GM23338 (cell line): Measurements from ENCODE around the gene CABP4. TPM values are rescaled to one million over a fixed set of nuclear protein-coding genes. Genes with fewer than 3 reads are reported as not detected.

Experiments used
- ATAC-seq: fragments of 200-7000 bp; cut with Tn5 transposase; 3 replicates; pipeline ENCODE4 v1.9.1; 2020
- DNase-seq: peaks from one replicate; pipeline ENCODE4 v3.0.0-alpha.2; 2015; ENCODE audit warnings: low spot score
- H2AFZ ChIP-seq: fragments of 200-600 bp; sonication (generic); 2 replicates; pipeline ENCODE4 v1.8.0; 2016; ENCODE audit warnings: antibody characterized with exemption, mild to moderate bottlenecking, moderate library complexity
- H3F3A ChIP-seq: fragments of 200-600 bp; sonication (generic); replicated peaks from 2 replicates; pipeline ENCODE4 v1.8.0; 2017; ENCODE audit warnings: antibody characterized with exemption, mixed run types, low read depth
- H3K27ac ChIP-seq: fragments of 200-600 bp; sonication (generic); 2 replicates; pipeline ENCODE4 v1.6.1; 2016; ENCODE audit warnings: low read depth
- H3K27me3 ChIP-seq: fragments of 200-600 bp; sonication (generic); 2 replicates; pipeline ENCODE4 v1.8.0; 2016; ENCODE audit warnings: mild to moderate bottlenecking, mixed run types, moderate library complexity; ENCODE audit not compliant: insufficient read depth
- H3K36me3 ChIP-seq: fragments of 200-600 bp; sonication (generic); 2 replicates; pipeline ENCODE4 v1.8.0; 2016; ENCODE audit warnings: mild to moderate bottlenecking; ENCODE audit not compliant: insufficient read depth
- H3K4me1 ChIP-seq: fragments of 200-600 bp; sonication (generic); 2 replicates; pipeline ENCODE4 v1.8.0; 2016; ENCODE audit warnings: mild to moderate bottlenecking, moderate library complexity; ENCODE audit not compliant: insufficient read depth
- H3K4me2 ChIP-seq: fragments of 200-600 bp; sonication (generic); 2 replicates; pipeline ENCODE4 v1.7.1; 2017; ENCODE audit warnings: mixed run types
- H3K4me3 ChIP-seq: fragments of 200-600 bp; sonication (generic); 2 replicates; pipeline ENCODE4 v1.6.1; 2016; ENCODE audit warnings: mixed run types
- H3K79me2 ChIP-seq: fragments of 200-600 bp; sonication (generic); replicated peaks from 2 replicates; pipeline ENCODE4 v1.8.0; 2017; ENCODE audit warnings: mild to moderate bottlenecking; ENCODE audit not compliant: insufficient read depth
- H3K9me2 ChIP-seq: fragments of 200-600 bp; sonication (generic); 2 replicates; pipeline ENCODE4 v1.8.0; 2017; ENCODE audit not compliant: insufficient read depth
- H4K20me1 ChIP-seq: fragments of 200-600 bp; sonication (generic); replicated peaks from 2 replicates; pipeline ENCODE4 v1.8.0; 2017; ENCODE audit warnings: mild to moderate bottlenecking; ENCODE audit not compliant: insufficient read depth
- H3K27ac Mint-ChIP-seq: 2 replicates; pipeline ENCODE4 v1.8.0; 2020; ENCODE audit warnings: inconsistent platforms, mild to moderate bottlenecking, moderate library complexity, mixed read lengths
- H3K27me3 Mint-ChIP-seq: 3 replicates; pipeline ENCODE4 v1.8.0; 2022; ENCODE audit warnings: low read depth, mild to moderate bottlenecking, moderate library complexity, mixed read lengths, inconsistent platforms; ENCODE audit not compliant: insufficient read depth, poor library complexity
- H3K36me3 Mint-ChIP-seq: 3 replicates; pipeline ENCODE4 v1.8.0; 2021; ENCODE audit warnings: low read depth, mild to moderate bottlenecking, inconsistent platforms, moderate library complexity, mixed read lengths
- H3K4me1 Mint-ChIP-seq: 3 replicates; pipeline ENCODE4 v1.8.0; 2020; ENCODE audit warnings: mild to moderate bottlenecking, inconsistent platforms, mixed read lengths
- H3K4me3 Mint-ChIP-seq: 3 replicates; pipeline ENCODE4 v1.8.0; 2021; ENCODE audit warnings: moderate library complexity, mild to moderate bottlenecking, inconsistent platforms, mixed read lengths
- H3K9me3 Mint-ChIP-seq: 3 replicates; pipeline ENCODE4 v1.8.0; 2020; ENCODE audit warnings: moderate library complexity, mild to moderate bottlenecking, inconsistent platforms, mixed read lengths
- CREB1 ChIP-seq: fragments of 250-450 bp; sonication (Bioruptor Pico); IDR thresholded peaks from 2 replicates; pipeline ENCODE4 v1.5.0; 2020; ENCODE audit warnings: low read depth, mild to moderate bottlenecking, moderate library complexity
- EZH2 ChIP-seq: fragments of 200-600 bp; sonication (generic); IDR thresholded peaks from one replicate; pipeline ENCODE4 v1.8.0; 2017; ENCODE audit warnings: antibody characterized with exemption, mild to moderate bottlenecking, low read depth; ENCODE audit not compliant: unreplicated experiment
- EZH2phosphoT487 ChIP-seq: fragments of 200-600 bp; sonication (generic); IDR thresholded peaks from one replicate; pipeline ENCODE4 v1.8.1; 2018; ENCODE audit warnings: antibody characterized with exemption; ENCODE audit not compliant: unreplicated experiment
- JUNB ChIP-seq: IDR thresholded peaks from one replicate; pipeline ENCODE4 v1.6.1; 2016; ENCODE audit warnings: antibody characterized with exemption; ENCODE audit not compliant: unreplicated experiment
- NANOG ChIP-seq: IDR thresholded peaks from 2 replicates; pipeline ENCODE4 v1.6.1; 2016; ENCODE audit warnings: antibody characterized with exemption, borderline replicate concordance
- STAT1 ChIP-seq: IDR thresholded peaks from one replicate; pipeline ENCODE4 v1.6.1; 2016; ENCODE audit warnings: antibody characterized with exemption; ENCODE audit not compliant: unreplicated experiment
- ZNF331 ChIP-seq: fragments of 250-450 bp; sonication (Bioruptor Pico); IDR thresholded peaks from 2 replicates; pipeline ENCODE4 v1.5.0; 2020; ENCODE audit warnings: low read depth, mild to moderate bottlenecking, moderate library complexity
- polyA plus RNA-seq: library from polyadenylated mRNA; unstranded; fragments of >200 nt; fragmentation: Nextera tagmentation; extraction: Ambion mirVana; gene quantifications from 2 replicates; pipeline ENCODE4 v1.2.1, GENCODE V29; 2016
- total RNA-seq: library from RNA; depleted of rRNA; stranded (reverse); fragments of >200 nt; shearing (Covaris generic); gene quantifications from 2 replicates; pipeline ENCODE4 v1.2.3, GENCODE V29; 2014
- TF ChIP-seq, protein P1 (sequence below): fragments of 250-450 bp; sonication (Bioruptor Pico); IDR thresholded peaks from 2 replicates; pipeline ENCODE4 v1.5.0; 2020; ENCODE audit warnings: mild to moderate bottlenecking, moderate library complexity
- TF ChIP-seq, protein P2 (sequence below): IDR thresholded peaks from 2 replicates; pipeline ENCODE4 v1.6.1; 2016; ENCODE audit warnings: antibody characterized with exemption

CABP4 gene
- total and polyA plus RNA-seq, 2 experiments from 2014 or later = 0.28 TPM; not detected in 1

GRCh38 chr11:67486481-67487195, 31.5 kb downstream of the CABP4 start (continued):
- TF ChIP-seq, protein P1, sequence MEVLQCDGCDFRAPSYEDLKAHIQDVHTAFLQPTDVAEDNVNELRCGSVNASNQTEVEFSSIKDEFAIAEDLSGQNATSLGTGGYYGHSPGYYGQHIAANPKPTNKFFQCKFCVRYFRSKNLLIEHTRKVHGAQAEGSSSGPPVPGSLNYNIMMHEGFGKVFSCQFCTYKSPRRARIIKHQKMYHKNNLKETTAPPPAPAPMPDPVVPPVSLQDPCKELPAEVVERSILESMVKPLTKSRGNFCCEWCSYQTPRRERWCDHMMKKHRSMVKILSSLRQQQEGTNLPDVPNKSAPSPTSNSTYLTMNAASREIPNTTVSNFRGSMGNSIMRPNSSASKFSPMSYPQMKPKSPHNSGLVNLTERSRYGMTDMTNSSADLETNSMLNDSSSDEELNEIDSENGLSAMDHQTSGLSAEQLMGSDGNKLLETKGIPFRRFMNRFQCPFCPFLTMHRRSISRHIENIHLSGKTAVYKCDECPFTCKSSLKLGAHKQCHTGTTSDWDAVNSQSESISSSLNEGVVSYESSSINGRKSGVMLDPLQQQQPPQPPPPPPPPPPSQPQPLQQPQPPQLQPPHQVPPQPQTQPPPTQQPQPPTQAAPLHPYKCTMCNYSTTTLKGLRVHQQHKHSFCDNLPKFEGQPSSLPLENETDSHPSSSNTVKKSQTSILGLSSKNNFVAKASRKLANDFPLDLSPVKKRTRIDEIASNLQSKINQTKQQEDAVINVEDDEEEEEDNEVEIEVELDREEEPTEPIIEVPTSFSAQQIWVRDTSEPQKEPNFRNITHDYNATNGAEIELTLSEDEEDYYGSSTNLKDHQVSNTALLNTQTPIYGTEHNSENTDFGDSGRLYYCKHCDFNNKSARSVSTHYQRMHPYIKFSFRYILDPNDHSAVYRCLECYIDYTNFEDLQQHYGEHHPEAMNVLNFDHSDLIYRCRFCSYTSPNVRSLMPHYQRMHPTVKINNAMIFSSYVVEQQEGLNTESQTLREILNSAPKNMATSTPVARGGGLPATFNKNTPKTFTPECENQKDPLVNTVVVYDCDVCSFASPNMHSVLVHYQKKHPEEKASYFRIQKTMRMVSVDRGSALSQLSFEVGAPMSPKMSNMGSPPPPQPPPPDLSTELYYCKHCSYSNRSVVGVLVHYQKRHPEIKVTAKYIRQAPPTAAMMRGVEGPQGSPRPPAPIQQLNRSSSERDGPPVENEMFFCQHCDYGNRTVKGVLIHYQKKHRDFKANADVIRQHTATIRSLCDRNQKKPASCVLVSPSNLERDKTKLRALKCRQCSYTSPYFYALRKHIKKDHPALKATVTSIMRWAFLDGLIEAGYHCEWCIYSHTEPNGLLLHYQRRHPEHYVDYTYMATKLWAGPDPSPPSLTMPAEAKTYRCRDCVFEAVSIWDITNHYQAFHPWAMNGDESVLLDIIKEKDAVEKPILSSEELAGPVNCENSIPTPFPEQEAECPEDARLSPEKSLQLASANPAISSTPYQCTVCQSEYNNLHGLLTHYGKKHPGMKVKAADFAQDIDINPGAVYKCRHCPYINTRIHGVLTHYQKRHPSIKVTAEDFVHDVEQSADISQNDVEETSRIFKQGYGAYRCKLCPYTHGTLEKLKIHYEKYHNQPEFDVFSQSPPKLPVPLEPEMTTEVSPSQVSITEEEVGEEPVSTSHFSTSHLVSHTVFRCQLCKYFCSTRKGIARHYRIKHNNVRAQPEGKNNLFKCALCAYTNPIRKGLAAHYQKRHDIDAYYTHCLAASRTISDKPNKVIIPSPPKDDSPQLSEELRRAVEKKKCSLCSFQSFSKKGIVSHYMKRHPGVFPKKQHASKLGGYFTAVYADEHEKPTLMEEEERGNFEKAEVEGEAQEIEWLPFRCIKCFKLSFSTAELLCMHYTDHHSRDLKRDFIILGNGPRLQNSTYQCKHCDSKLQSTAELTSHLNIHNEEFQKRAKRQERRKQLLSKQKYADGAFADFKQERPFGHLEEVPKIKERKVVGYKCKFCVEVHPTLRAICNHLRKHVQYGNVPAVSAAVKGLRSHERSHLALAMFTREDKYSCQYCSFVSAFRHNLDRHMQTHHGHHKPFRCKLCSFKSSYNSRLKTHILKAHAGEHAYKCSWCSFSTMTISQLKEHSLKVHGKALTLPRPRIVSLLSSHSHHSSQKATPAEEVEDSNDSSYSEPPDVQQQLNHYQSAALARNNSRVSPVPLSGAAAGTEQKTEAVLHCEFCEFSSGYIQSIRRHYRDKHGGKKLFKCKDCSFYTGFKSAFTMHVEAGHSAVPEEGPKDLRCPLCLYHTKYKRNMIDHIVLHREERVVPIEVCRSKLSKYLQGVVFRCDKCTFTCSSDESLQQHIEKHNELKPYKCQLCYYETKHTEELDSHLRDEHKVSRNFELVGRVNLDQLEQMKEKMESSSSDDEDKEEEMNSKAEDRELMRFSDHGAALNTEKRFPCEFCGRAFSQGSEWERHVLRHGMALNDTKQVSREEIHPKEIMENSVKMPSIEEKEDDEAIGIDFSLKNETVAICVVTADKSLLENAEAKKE (CRISPR knock-in tag) = no peak
- TF ChIP-seq EZH2 = no peak
- no peak for TF ChIP-seq CREB1
- TF ChIP-seq STAT1 = no peak
- no peak for TF ChIP-seq ZNF331

- no peak for ATAC-seq
- H3K4me3 Mint-ChIP-seq = no peak overlapping the region; the same call in 2 of the 3 replicates
- H3K27ac ChIP-seq = no peak overlapping the region
- no peaks in the 10 kb centered on the region for H3K4me1 ChIP-seq
- H3K4me2 ChIP-seq = no peak overlapping the region
- H3K9me3 Mint-ChIP-seq = no peaks in the 10 kb centered on the region; the same call in 2 of the 3 replicates
- H3K9me2 ChIP-seq = no peaks in the 10 kb centered on the region
- DNase-seq = no peak
- H4K20me1 ChIP-seq = no peaks in the 10 kb centered on the region; the same call in 1 of the 2 replicates
- H3K27ac Mint-ChIP-seq = no peak overlapping the region
- no peaks in the 10 kb centered on the region for H3K27me3 ChIP-seq
- no peak overlapping the region for H2AFZ ChIP-seq
- H3K4me1 Mint-ChIP-seq = peaks cover 14% of the 10 kb centered on the region
- 0 out of 2 replicates have a peak, but pooled peaks cover 3% of the 10 kb centered on the region for H3F3A ChIP-seq
- H3K4me3 ChIP-seq = no peak overlapping the region
- no peaks in the 10 kb centered on the region; the same call in 1 of the 2 replicates for H3K36me3 ChIP-seq
- H3K79me2 ChIP-seq = no peaks in the 10 kb centered on the region
- H3K27me3 Mint-ChIP-seq = peaks cover 9% of the 10 kb centered on the region
- H3K36me3 Mint-ChIP-seq = peaks cover 14% of the 10 kb centered on the region; the same call in 1 of the 3 replicates
- TF ChIP-seq EZH2 (no peak), NANOG (no peak), EZH2phosphoT487 (no peak), ZNF331 (no peak), JUNB (no peak)
- TF ChIP-seq, protein P2, sequence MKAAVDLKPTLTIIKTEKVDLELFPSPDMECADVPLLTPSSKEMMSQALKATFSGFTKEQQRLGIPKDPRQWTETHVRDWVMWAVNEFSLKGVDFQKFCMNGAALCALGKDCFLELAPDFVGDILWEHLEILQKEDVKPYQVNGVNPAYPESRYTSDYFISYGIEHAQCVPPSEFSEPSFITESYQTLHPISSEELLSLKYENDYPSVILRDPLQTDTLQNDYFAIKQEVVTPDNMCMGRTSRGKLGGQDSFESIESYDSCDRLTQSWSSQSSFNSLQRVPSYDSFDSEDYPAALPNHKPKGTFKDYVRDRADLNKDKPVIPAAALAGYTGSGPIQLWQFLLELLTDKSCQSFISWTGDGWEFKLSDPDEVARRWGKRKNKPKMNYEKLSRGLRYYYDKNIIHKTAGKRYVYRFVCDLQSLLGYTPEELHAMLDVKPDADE = no peak
Measured at GRCh38 chr11:67489203-67489884, 34.2 kb downstream of the CABP4 start.
